Stimulated activated CD4-positive, alpha-beta T cell treated with anti-CD3 and anti-CD28 coated beads, Interleukin-15, amount 100 ng/mL, for 24 hours (primary cell): ENCODE data around the gene SLC16A3.
"Not testable (repeated sequence)": the region's sequence is repeated elsewhere in the genome, so short reads cannot be mapped to it uniquely, and the experiment has no call there.

ENCODE experiments used
- DNase-seq: peaks from one replicate; pipeline ENCODE4 v3.0.0-alpha.2; 2020

SLC16A3 gene

GRCh38 chr17:82247856-82248671 is 19.2 kb downstream of the SLC16A3 start:
- DNase-seq: no peak

- DNase-seq: no peak
These were observed 20.2 kb downstream of the SLC16A3 start for GRCh38 chr17:82248815-82249674.

GRCh38 chr17:82249896-82250581 is 21.2 kb downstream of the SLC16A3 start:
- no peak for DNase-seq

GRCh38 chr17:82250868-82251500 is 22.1 kb downstream of the SLC16A3 start:
- no peak for DNase-seq

- DNase-seq: no peak
These were observed 23.8 kb downstream of the SLC16A3 start for GRCh38 chr17:82252511-82253178.

DNA sequence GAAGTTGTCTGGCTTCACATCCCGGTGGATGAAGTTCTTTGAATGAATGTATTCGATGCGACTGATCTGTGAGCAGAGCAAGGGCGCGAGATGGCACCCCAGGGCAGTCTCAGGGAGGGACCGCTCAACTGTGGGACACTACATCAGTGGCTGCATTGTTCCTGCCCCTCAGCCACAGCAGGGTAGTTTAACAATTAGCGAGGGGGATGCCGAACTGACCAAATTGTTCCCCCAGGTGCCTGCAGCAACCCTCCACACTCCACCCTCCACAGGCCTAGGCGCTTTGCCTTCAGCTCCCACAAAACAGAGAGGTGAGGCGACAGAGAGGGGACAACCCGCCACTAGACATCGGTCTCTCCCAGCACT is 24.3 kb downstream of the SLC16A3 start:
- no peak for DNase-seq

- DNase-seq: not testable (repeated sequence)
These were observed 25.3 kb downstream of the SLC16A3 start for GRCh38 chr17:82254096-82254495.

DNA sequence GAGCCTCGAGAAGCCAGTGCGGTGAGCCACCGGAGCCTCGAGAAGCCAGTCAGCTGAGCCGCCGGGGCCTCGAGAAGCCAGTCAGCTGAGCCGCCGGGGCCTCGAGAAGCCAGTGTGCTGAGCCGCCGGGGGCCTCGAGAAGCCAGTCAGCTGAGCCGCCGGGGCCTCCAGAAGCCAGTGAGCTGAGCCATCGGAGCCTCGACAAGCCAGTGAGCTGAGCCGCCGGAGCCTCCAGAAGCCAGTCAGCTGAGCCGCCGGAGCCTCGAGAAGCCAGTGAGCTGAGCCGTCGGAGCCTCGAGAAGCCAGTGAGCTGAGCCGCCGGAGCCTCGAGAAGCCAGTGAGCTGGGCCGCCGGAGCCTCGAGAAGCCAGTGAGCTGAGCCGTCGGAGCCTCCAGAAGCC is 25.9 kb downstream of the SLC16A3 start:
- not testable (repeated sequence) for DNase-seq

GRCh38 chr17:82255402-82255972 is 26.6 kb downstream of the SLC16A3 start:
- no peak for DNase-seq

DNA sequence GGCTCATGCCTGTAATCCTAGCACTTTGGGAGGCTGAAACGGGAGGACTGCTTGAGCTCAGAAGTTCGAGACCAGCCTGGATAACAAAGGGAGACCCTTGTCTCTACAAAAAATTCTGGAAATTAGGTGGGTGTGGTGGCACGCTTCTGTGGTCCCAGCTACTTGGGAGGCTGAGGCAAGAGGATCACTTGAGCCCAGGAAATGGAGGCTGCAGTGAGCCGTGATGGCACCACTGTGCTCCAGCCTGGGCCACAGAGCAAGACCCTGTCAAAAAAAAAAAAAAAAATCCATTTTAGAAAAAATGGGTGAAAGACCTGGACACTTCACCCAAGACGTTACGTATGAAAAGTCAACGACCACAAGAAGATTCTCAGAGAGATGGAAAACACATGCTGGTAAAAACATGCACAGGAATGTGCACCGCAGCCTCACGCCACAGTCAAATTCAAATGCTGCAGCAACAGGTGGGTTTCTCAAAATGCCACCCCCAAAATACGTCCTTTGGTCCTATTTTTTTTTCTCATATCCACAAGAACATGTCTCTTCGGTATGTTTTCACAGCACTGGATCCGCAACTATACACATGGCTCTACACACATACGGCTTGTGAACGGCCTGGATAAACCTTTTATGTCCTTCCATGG is 27.5 kb downstream of the SLC16A3 start:
- no peak for DNase-seq

DNA sequence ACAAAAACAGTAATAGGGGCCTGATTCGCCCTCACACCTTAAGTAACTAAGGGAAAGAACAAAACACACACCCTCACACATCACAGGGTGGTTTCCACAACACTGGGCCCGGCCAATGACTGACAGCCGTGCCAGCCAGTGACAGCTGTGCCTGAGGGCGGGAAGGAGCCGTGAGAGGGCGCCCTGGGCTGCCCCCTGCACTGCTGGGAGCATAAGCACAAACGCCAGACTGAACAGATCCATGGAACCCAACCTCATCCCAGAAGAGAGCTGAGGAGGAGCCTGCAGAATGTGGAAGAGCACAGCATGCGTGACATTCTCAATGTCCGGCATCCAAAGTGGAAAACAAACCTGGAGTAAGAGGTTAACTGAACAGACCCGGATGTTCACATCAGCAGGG is 28.6 kb downstream of the SLC16A3 start:
- DNase-seq: peak; percentile 65

DNA sequence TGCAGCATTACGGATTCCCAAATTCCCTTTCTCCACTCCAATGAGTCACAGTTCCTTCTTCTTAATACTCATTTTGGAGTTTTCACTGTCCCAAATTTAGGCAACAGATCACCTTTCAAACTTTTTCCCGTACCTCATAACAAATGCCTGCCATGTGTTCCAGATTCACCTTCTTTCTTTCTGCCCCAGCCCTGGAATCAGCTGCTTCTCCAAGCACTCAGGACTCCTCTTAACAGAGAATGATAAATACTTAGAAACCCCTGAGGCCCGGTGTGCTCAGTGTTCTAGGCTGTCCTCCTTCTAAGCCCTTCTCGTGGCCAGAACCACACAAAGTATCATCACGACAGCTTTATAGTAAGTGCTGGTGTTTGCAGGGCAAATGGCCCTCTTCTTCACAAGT is 29.7 kb downstream of the SLC16A3 start:
- DNase-seq: no peak

- DNase-seq: not testable (repeated sequence)
These were observed 31.4 kb downstream of the SLC16A3 start for GRCh38 chr17:82259972-82260961.

DNA sequence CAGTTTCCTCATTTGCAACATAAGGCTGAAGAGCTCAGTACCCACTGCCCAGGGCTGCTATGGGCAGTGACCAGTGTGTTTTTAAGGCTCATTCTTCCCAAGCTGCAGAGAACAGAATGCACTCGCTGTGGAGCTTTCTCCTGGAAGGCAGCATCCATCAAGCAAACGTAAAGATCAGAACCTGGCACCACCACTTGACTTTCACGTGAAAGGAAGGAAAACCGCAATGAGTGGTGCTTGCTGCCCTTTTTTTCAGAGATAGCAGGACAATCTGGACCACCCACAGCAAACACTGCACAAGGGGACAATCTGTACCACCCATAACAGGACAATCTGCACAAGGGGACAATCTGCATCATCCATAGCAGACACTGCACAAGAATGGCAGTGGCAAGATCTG is 33.5 kb downstream of the SLC16A3 start:
- DNase-seq: no peak

GRCh38 chr17:82263641-82264040 is 34.8 kb downstream of the SLC16A3 start:
- no peak for DNase-seq

GRCh38 chr17:82266142-82266541 is 37.3 kb downstream of the SLC16A3 start:
- DNase-seq: no peak

DNA sequence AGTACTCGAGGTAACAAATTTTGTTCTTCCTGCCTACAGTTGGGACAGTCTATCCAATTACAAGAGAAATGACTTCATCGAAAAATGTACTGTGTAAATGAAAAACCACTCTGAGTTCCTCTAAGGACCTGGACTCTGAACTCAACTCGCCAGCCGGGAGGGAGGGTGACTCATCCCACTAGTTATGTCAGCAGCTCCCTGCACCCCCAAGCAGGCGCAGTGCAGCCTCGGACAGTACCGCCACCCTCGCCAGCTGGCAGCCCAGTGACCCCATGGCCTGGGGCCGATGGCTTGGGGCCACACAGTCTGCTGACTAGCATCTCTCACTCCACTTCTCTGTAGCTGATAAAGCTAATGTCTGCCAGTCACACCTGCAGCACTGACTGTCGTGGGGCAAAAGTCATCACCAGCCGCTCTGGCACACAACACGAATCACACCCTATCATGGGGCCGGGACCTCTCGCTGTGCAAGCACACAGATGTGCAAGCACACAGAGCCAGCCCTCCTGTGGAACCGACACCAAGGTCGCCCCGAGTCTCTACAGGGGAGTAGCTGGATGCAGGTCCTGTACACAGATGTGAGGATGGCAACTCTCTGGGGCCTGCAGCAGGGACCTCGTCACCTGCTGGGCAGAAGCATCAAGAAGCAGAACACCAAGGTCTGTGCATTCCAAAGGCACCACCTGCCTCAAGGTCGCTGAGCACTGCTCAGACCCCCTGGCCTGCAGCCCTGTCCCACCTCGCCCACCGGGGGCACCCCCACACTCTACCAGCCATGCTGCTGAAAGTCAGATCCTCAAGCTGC is 38.9 kb downstream of the SLC16A3 start:
- peak; percentile 60 for DNase-seq

DNA sequence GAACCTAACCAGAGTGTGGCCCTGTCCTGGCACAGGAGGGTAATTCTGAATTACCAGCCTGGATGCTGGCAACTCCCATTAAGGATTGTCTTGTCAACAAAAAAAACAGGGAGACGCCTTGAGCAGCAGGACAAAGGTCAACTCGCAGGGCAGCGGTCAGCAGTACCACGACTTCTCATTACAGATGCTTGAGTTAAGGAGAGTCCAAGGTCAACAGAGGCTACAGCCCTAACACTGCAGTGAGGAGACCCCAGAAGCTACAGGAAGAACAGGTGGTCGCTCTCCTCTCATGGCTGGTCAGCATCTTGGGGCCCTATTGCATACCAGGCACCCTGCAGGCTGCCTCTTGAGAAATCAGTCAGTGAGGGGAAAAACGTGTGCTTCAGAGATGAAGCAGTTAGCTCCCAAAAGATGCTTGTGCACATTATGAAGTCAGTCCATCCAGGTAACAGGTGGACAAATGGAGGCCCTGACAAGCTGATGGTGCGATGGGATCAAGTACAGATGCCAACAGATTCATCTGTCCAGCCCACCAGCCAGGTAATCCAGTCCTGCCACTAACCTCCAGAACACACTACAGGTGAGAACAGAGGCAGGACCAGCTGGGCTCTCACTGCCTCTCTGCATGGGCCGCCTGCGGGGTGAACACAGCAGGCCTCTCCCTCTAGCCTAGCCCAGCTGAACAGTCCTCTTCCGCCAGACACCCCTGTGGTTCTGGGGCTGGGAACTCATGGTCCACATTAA is 40.5 kb downstream of the SLC16A3 start:
- DNase-seq: no peak
